GM19023 (cell line): ENCODE results near the gene CAMTA1.

Source experiments
- ATAC-seq: cut with Tn5 transposase; IDR thresholded peaks from one replicate; pipeline ENCODE4 v1.9.1; 2021; ENCODE audit warnings: mild to moderate bottlenecking, moderate library complexity; ENCODE audit not compliant: unreplicated experiment

Gene CAMTA1

GRCh38 chr1:6953907-6954364 lies 168.7 kb downstream of the CAMTA1 start:
- ATAC-seq: no peak

- no peak for ATAC-seq
These were observed 169.3 kb downstream of the CAMTA1 start for GRCh38 chr1:6954591-6954990.

- no peak for ATAC-seq
These were observed 170.3 kb downstream of the CAMTA1 start for GRCh38 chr1:6955357-6956094.

GRCh38 chr1:6956488-6957159 lies 171.4 kb downstream of the CAMTA1 start:
- ATAC-seq: no peak

- no peak for ATAC-seq
These were observed 172.1 kb downstream of the CAMTA1 start for GRCh38 chr1:6957341-6957740.

- no peak for ATAC-seq
These were observed 173.3 kb downstream of the CAMTA1 start for GRCh38 chr1:6958407-6959030.

GRCh38 chr1:6959491-6959890 lies 174.2 kb downstream of the CAMTA1 start:
- no peak for ATAC-seq

- no peak for ATAC-seq
These were observed 175.1 kb downstream of the CAMTA1 start for GRCh38 chr1:6960291-6960811.

- ATAC-seq: no peak
These were observed 175.6 kb downstream of the CAMTA1 start for GRCh38 chr1:6960860-6961259.

GRCh38 chr1:6961289-6961688 lies 176.0 kb downstream of the CAMTA1 start:
- no peak for ATAC-seq

- ATAC-seq: no peak
These were observed 176.7 kb downstream of the CAMTA1 start for GRCh38 chr1:6961905-6962477.

GRCh38 chr1:6962478-6962995 lies 177.3 kb downstream of the CAMTA1 start:
- ATAC-seq: no peak

GRCh38 chr1:6962996-6963911 lies 178.0 kb downstream of the CAMTA1 start:
- ATAC-seq: no peak

- ATAC-seq: no peak
These were observed 178.7 kb downstream of the CAMTA1 start for GRCh38 chr1:6963912-6964307.

GRCh38 chr1:6965083-6965934 lies 180.1 kb downstream of the CAMTA1 start:
- no peak for ATAC-seq

- ATAC-seq: no peak
These were observed 180.6 kb downstream of the CAMTA1 start for GRCh38 chr1:6965935-6966241.

- ATAC-seq: no peak
These were observed 181.1 kb downstream of the CAMTA1 start for GRCh38 chr1:6966326-6966725.

- no peak for ATAC-seq
These were observed 182.3 kb downstream of the CAMTA1 start for GRCh38 chr1:6967431-6968111.

- ATAC-seq: no peak
These were observed 183.9 kb downstream of the CAMTA1 start for GRCh38 chr1:6969106-6969505.
